ENCODE measurements around the gene MTARC2.
"Not testable (repeated sequence)": the region's sequence is repeated elsewhere in the genome, so short reads cannot be mapped to it uniquely, and the experiment has no call there.

The MTARC2 gene

GRCh38 chr1:220748089-220748934 is at the start of gene MTARC2:
Gene MTARC2, plus strand, starts transcription at chr1:220748322. Its CDS starts 210 bp downstream, at chr1:220748532.
- no peak for DNase-seq (ENCODE audit: low spot score)

DNA sequence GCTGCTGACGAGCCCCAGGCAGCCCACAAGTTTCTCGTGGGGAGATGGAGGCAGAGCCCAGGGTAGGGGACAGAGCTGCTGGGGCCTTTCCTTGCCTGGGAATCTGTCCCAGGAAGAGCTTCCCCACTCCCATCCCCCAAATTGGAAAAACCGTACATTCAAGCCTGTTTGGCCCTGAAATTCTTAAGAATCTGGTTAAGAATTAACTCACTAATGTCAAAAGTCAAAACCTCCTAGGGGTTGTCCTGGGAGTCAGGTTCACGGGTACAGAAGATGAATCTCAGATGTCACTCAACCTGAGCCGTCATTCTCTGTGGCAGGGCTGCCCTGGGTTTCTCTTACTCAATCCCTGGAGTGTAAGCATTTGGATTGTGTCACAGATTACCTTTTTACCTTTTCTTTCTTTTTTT is 49.5 kb upstream of the MTARC2 start:
- DNase-seq (ENCODE audit: low spot score), result no peak

GRCh38 chr1:220699044-220699443 is 49.1 kb upstream of the MTARC2 start:
- no peak for DNase-seq (ENCODE audit: low spot score)

DNA sequence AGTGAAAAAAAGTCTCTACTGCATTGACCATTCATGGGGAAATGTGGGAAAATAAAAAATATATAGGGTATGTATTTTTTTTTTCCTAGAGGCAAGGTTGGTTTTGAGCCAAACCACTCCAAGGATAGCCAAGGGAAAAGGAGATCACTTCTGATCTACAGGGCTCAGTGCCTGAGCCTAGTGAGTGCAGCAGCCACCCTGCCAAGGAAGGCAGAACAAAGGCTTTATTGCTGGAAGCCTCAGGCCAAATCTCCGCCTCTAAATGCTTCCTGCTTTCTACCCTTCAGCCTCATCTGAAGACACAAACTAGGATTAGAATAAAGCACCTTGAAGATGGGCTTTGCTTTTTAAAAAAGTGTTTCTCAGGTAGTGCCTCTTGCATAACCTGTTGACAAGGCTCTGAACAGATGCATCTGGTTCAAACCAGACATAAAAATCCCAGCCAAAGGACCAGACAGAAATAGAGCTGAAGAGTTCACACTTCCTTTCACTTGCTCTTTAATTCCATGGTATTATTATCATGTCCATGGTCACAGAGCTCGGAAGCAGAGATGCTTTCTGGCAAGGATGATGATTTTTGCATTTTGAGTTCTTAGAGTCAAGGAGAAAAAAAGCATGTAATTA is 47.5 kb upstream of the MTARC2 start:
- DNase-seq (ENCODE audit: low spot score), result no peak

GRCh38 chr1:220701974-220702373 is 46.1 kb upstream of the MTARC2 start:
- no peak for DNase-seq (ENCODE audit: low spot score)

DNA sequence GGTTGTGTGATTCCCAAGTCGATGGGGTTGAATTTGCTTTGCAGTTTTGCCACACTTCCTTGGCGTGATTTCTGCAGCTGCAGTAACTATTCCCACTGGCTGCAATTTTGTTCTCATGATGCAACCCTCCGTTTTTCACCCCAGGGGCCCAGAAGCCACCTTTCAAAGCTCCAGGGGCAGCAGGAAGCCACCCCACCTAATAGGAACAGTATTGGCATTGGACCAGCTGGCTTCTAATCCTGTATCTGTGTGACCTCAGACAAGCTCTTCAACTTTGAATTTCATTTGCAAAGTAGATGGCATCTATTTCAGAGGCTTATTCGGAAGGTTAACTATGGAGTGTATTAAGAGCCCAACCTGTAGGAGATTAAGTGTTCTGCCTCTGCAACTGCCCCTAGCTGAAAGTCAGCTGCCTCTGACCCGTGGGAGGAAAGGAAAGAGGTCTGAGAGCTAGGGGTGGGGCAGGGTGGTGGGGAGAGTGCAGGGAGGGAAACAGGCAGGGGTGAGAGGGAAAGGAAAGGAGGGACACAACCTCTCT is 45.3 kb upstream of the MTARC2 start:
- DNase-seq (ENCODE audit: low spot score), result no peak

DNA sequence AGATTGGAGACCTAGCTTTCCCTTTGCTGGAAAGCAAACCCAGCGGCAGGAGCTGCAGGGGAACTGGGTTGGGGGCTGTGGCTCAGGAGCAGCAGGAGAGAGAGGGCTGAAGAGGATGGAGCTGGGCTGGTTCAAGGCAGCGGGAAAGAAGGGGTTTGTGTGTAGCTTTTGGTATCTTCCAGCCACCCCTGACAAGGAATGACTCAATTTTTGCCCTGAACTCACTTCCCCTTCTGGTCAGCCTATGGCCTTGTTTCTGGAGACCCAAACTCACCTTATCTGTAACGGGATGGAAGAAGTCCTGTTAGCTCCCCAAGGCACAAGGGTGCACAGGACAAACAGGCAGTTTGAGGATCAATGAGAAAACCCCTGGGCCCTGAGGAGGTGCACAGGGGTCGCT is 44.8 kb upstream of the MTARC2 start:
- no peak for DNase-seq (ENCODE audit: low spot score)

DNA sequence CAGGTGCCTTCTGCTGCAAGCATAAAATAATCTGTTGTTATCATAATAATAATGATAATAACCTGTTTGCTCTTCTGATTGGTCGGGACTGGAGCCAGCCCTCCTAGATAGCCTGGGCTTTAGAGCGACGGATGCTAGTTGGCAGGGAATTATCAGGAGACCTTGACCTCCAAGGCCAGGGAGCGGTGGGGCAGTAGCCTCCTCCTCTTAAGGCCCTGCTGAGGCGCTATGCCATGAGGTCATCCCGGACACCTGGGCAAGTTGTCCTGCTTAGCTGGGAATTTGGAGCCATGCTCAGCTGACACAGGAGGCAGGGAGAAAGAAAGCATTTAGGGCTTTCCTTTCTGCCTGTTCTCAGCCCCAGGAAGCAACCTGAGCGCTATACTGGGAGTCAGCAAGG is 42.3 kb upstream of the MTARC2 start:
- DNase-seq (ENCODE audit: low spot score), result no peak

GRCh38 chr1:220706480-220706879 is 41.6 kb upstream of the MTARC2 start:
- DNase-seq (ENCODE audit: low spot score), result no peak

DNA sequence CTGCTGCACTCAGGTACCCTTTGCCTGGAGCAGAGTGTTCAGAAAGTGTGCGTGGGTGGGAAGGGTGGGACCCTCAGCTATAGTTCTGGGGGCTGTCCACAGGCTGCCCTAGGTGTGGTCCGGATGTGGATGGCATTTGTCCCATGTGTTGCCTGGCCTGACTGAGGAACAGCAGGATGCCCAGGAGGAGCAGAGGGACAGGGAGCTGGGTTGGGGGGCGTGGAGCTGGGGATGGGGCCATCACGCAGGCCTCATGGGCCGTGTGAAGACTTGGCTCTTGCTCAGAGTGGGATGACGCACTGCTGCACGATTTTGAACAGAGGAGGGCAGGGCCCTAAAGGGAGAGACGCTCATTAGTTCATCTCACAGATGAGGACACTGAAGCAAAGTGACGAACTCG is 41.0 kb upstream of the MTARC2 start:
- no peak for DNase-seq (ENCODE audit: low spot score)

GRCh38 chr1:220708244-220708643 is 39.9 kb upstream of the MTARC2 start:
- no peak for DNase-seq (ENCODE audit: low spot score)

DNA sequence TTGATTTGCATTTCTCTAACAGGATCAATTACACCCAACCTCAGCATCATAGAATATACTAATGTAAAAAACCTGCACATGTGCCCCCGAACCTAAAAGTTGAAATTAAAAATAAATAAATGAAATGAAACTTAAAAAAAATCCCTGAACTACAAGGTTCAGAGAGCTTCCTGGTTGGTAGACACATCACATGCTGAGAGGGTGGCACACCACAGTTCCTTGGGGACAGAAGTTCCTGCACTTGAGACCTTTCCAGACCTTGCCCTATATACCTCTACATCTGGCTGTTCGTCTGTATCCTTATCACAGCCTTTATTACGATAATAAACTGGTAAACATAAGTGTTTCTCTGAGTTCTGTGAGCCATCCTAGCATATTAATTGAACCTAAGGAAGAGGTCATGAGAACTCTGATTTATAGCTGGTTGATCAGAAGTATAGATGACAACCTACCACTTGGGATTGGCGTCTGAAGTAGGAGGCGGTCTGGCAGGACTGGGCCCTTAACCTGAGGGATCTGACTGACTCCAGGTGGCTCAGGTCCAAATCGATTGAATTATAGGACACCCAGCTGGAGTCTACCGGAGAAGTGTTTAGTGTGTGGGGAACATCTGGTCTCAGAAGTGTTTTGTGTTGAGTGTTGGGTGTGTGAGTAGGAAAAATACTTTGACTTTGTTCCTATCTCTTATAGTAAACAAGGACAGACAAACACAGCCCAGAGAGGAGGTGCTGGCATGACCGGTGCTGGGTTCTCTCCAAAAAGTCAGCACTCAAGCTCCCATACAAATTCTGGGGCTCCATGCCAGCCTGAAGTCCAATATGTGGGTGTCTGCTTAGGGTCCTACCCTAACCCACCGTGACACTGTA is 39.0 kb upstream of the MTARC2 start:
- DNase-seq (ENCODE audit: low spot score), result no peak

GRCh38 chr1:220710333-220710732 is 37.8 kb upstream of the MTARC2 start:
- DNase-seq (ENCODE audit: low spot score), result no peak

DNA sequence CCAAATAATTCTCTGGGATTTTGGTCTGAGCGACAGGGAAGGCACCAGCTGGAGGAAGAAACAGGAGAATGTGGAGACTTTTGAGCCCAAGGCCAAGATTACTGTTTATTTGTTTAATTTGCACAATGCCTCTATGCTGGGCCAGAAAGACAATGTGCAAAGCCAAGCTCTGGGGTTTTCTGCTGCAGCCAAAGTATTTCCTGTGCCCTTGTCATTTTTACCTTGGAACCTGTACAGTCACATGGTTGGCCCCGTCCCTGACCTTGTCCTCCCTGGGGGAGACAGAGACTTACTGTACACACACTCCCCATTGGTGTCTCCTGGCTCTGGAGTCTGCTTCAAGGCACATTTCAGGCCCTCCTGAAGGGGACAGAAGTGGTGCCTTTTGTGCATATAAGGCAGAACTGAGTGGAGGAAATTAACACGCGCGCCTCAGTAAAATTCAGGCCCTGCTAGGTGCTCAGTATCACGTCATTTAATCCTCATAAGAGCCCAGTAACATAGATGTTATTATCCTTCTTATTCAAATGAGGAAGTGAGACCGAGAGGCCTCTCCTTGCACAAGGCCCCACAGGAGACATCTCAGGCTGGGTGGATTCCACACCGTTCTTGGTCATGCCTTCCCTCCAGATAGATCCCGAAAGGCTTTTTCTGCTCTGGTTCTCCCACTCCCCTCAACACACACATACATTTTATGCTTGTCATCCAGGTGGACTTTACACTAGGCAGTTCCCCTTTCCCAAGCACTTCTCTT is 36.9 kb upstream of the MTARC2 start:
- DNase-seq (ENCODE audit: low spot score), result no peak

DNA sequence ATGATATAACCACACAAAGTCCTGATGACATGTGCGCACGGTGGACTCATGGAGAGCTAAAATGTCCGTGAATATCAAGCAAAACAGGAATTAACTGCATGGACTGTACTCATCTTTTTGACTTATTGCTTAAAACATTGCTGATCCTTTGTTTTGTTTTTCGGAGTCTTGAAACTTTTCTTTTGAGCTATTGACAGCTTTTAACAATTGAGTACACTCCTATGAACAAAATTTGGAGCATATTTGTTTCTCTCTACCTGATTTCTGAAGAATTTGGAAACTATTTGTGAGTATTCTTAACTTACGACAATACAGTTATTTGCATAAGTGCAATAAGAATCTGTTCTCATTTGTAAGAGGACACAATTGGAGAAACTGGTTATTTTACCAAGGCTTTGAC is 32.1 kb upstream of the MTARC2 start:
- not testable (repeated sequence) for DNase-seq (ENCODE audit: low spot score)

DNA sequence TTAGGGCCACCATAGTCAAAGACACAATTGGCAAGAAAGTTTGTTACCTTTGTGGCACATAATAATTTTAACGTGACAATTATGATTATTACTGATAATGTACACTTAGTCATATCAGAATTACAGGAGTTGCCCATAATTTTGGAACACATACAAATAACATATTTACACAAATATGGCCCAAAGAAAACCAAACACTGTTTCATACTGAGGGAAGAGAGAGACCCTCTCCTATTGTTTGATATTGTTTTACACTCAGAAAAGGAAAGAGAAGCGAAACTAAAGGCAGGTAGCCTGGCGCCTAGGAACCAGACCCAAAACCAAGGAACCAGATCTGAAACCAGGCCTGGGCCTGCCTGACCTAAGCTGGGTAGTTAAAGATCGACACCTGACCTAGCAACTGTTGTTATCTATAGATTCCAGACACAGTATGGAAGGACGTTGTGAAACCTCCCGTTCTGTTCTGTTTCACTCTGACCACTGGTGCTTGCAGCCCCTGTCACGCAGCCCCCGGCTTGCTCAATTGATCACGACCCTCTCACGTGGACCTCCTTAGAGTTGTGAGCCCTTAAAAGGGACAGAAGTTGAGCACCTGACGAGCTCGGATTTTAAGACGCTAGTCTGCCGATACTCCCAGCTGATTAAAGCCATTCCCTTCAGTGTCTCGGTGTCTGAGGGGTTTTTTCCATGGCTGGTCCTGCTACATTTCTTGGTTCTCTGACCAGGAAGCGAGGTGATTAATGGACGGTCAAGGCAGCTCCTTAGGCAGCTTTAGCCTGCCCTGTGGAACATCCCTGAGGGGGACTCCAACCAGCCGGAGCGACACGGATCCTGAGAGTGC is 30.1 kb upstream of the MTARC2 start:
- DNase-seq (ENCODE audit: low spot score), result no peak

GRCh38 chr1:220721266-220721665 is 26.9 kb upstream of the MTARC2 start:
- not testable (repeated sequence) for DNase-seq (ENCODE audit: low spot score)

DNA sequence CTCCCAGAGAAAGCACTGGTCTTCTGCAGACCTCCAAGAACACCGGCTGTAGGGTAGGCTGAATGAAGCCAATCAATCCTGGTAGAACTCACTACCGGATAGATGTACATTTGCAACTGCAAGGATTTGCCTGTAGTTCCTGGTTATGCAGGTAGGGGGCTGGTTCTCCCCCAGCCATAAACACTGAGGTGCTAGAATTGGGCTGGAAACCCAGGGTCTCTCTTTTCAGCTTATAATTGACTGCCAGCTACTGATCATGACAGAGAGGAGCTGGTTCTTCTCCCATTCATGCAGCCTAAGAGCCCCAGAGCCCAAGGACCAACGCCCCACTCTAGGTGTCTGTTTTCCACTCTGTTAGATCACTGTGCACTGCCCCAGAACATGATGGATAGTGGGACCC is 21.5 kb upstream of the MTARC2 start:
- DNase-seq (ENCODE audit: low spot score), result peak; percentile 30

DNA sequence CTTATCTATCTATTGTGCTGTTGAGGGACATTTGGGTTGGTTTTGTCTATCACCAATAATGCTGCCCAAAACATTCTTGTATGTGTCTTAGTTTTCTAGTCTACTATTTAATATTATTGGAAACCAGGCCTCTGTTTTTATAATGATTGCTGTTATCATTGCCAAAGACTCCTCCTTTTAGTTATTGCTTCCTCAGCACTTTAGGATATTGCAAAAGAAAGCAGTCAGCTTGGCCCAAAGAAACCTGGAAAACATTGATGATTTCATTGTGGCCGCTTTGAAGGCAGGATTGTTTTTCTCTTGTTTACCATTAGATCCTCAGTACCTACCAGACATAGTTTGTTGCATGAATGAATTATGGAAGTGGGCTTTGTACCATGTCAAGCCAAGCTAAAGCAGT is 20.6 kb upstream of the MTARC2 start:
- DNase-seq (ENCODE audit: low spot score), result no peak

- DNase-seq (ENCODE audit: low spot score), result no peak
These were observed 17.6 kb upstream of the MTARC2 start for GRCh38 chr1:220730486-220730885.

DNA sequence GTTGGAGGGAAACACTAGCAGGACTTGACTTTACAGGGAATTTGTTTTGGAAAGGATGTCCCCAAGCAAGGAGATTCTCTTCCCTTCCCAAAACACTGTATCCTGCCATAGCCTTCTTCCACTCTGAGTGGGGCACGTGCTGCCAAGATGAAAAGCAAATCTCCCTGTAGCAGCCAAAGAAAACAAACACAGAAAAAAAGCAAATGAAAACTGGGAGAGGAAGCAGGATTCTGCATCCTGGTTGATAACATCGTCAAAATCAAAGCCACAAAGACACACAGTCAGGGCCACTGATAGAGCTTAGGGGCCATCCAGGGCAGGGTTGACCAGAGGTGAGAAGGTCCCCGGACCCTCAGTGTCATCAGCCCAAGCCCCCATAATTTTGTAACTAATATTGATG is 16.0 kb upstream of the MTARC2 start:
- no peak for DNase-seq (ENCODE audit: low spot score)
